H1 (cell line): ENCODE results near the gene HEATR1. TPM values are rescaled to one million over a fixed set of nuclear protein-coding genes. Genes with fewer than 3 reads are reported as not detected.

Experiments
- CTCF ChIA-PET: fragments of 300-600 bp; sonication (Branson Sonifier 250); formaldehyde crosslinking; loops from one replicate; lab custom pipeline; 2021; ENCODE audit not compliant: partially characterized antibody; lab: Charles Lee
- POLR2A ChIA-PET: fragments of 300-600 bp; sonication (Branson Sonifier 250); formaldehyde crosslinking; loops from one replicate; lab custom pipeline; 2021; ENCODE audit warnings: inconsistent platforms; ENCODE audit not compliant: partially characterized antibody; lab: Charles Lee
- DNase-seq, 2 experiments: peaks; one replicate each; pipeline versions ENCODE4 v3.0.0 to v3.0.0-alpha.2; 2010 to 2022; ENCODE audit warnings: low spot score in 2 of 2, low read depth in 1 of 2, mixed read lengths in 1 of 2
- FAIRE-seq: peaks from 2 replicates; lab custom pipeline; 2011; peaks lifted over from hg19 to GRCh38; lab: Jason Lieb, UNC
- H2AFZ ChIP-seq: 2 replicates; pipeline ENCODE4 v1.8.1; 2012; ENCODE audit warnings: low read length, inconsistent platforms
- H2AK5ac ChIP-seq: 2 replicates; pipeline ENCODE4 v1.6.1; 2013; ENCODE audit warnings: low read depth, low read length
- H2BK120ac ChIP-seq: replicated peaks from 2 replicates; pipeline ENCODE3; 2013; ENCODE audit warnings: low read depth, low read length, inconsistent platforms
- H2BK12ac ChIP-seq: 2 replicates; pipeline ENCODE4 v1.6.1; 2013; ENCODE audit warnings: low read depth, low read length
- H2BK15ac ChIP-seq: 2 replicates; pipeline ENCODE4 v1.6.1; 2013; ENCODE audit warnings: low read length
- H2BK20ac ChIP-seq: 2 replicates; pipeline ENCODE4 v1.6.1; 2013; ENCODE audit warnings: low read length
- H2BK5ac ChIP-seq: 2 replicates; pipeline ENCODE4 v1.6.1; 2013; ENCODE audit warnings: low read depth, low read length
- H3K14ac ChIP-seq: 2 replicates; pipeline ENCODE4 v1.6.1; 2013; ENCODE audit warnings: inconsistent platforms; ENCODE audit not compliant: insufficient read length
- H3K18ac ChIP-seq: 2 replicates; pipeline ENCODE4 v1.6.1; 2013; ENCODE audit warnings: low read length; ENCODE audit errors: extremely low read depth
- H3K23ac ChIP-seq: 2 replicates; pipeline ENCODE4 v1.6.1; 2013; ENCODE audit warnings: inconsistent platforms; ENCODE audit not compliant: insufficient read length
- H3K23me2 ChIP-seq: 2 replicates; pipeline ENCODE4 v1.6.1; 2013; ENCODE audit warnings: low read depth, low read length
- H3K27ac ChIP-seq: 2 replicates; pipeline ENCODE4 v1.6.1; 2011; ENCODE audit warnings: low read depth, low read length, inconsistent platforms
- H3K27me3 ChIP-seq, 4 experiments: replicated peaks in 1 of 4; 1 replicate in 1 of 4; 2 replicates in 3 of 4; pipeline versions ENCODE4 v1.6.1 to v1.8.1; 2011 to 2013; ENCODE audit warnings: low read length in 3 of 4, mild to moderate bottlenecking in 3 of 4, inconsistent platforms in 2 of 4, mixed read lengths in 2 of 4, moderate library complexity in 1 of 4; ENCODE audit not compliant: control insufficient read depth in 3 of 4, insufficient read depth in 3 of 4; ENCODE audit errors: extremely low read depth in 1 of 4
- H3K36me3 ChIP-seq, 4 experiments: 2 replicates each; pipeline versions ENCODE4 v1.6.1 to v1.8.1; 2011 to 2013; ENCODE audit warnings: mild to moderate bottlenecking in 4 of 4, low read length in 3 of 4, moderate library complexity in 2 of 4, control low read depth in 1 of 4, inconsistent platforms in 1 of 4; ENCODE audit not compliant: insufficient read depth in 4 of 4, control insufficient read depth in 2 of 4
- H3K4ac ChIP-seq: replicated peaks from 2 replicates; pipeline ENCODE3; 2013; ENCODE audit warnings: low read length, low read depth, mixed read lengths, inconsistent platforms; ENCODE audit not compliant: insufficient read length
- H3K4me1 ChIP-seq, 4 experiments: replicated peaks in 1 of 4; 1 replicate in 1 of 4; 2 replicates in 3 of 4; pipeline versions ENCODE4 v1.6.1 to v1.8.1; 2011 to 2013; ENCODE audit warnings: low read length in 3 of 4, inconsistent platforms in 2 of 4, mixed read lengths in 1 of 4; ENCODE audit not compliant: insufficient read depth in 4 of 4, control insufficient read depth in 3 of 4
- H3K4me2 ChIP-seq, 2 experiments: 2 replicates each; pipeline versions ENCODE4 v1.6.1 to v1.8.1; 2011 to 2013; ENCODE audit warnings: low read depth in 2 of 2, low read length in 2 of 2, control low read depth in 1 of 2, inconsistent platforms in 1 of 2, mild to moderate bottlenecking in 1 of 2; ENCODE audit not compliant: insufficient read depth in 1 of 2
- H3K4me3 ChIP-seq, 4 experiments: fragments of 200-600, 300-600 bp in 1 of 4; sonication (generic), shearing (Covaris generic), sonication (Bioruptor Twin) in 1 of 4; 2 replicates each; pipeline versions ENCODE4 v1.5.1 to v1.8.1; 2011 to 2016; ENCODE audit warnings: low read length in 4 of 4, low read depth in 3 of 4, control low read depth in 2 of 4, inconsistent platforms in 2 of 4, mild to moderate bottlenecking in 2 of 4, mixed read lengths in 1 of 4, moderate library complexity in 1 of 4; ENCODE audit not compliant: insufficient read depth in 2 of 4; ENCODE audit errors: extremely low read depth in 1 of 4
- H3K56ac ChIP-seq: replicated peaks from 2 replicates; pipeline ENCODE3; 2013; ENCODE audit warnings: low read depth, mild to moderate bottlenecking, mixed read lengths, low read length, inconsistent platforms; ENCODE audit not compliant: insufficient read length
- H3K79me1 ChIP-seq: 2 replicates; pipeline ENCODE4 v1.6.1; 2013; ENCODE audit warnings: low read depth, low read length, control low read depth
- H3K79me2 ChIP-seq, 2 experiments: 2 replicates each; pipeline versions ENCODE4 v1.6.1 to v1.8.1; 2012 to 2013; ENCODE audit warnings: low read length in 2 of 2, mild to moderate bottlenecking in 2 of 2, inconsistent platforms in 1 of 2; ENCODE audit not compliant: insufficient read depth in 2 of 2, control insufficient read depth in 1 of 2
- H3K9ac ChIP-seq, 4 experiments: replicated peaks in 1 of 4; 1 replicate in 1 of 4; 2 replicates in 3 of 4; pipeline versions ENCODE4 v1.6.1 to v1.8.1; 2011 to 2013; ENCODE audit warnings: low read depth in 3 of 4, low read length in 3 of 4, control low read depth in 2 of 4, mild to moderate bottlenecking in 2 of 4, moderate library complexity in 2 of 4, inconsistent platforms in 1 of 4; ENCODE audit errors: extremely low read depth in 1 of 4
- H3K9me3 ChIP-seq, 2 experiments: 2 replicates each; pipeline versions ENCODE4 v1.6.1 to v1.8.1; 2012 to 2013; ENCODE audit warnings: mild to moderate bottlenecking in 2 of 2, moderate library complexity in 2 of 2, control low read depth in 1 of 2, inconsistent platforms in 1 of 2, low read depth in 1 of 2, low read length in 1 of 2, mixed read lengths in 1 of 2; ENCODE audit not compliant: insufficient read depth in 2 of 2
- H4K20me1 ChIP-seq, 2 experiments: replicated peaks in 1 of 2; 2 replicates each; pipeline versions ENCODE3 to v1.8.1; 2011 to 2013; ENCODE audit warnings: inconsistent platforms in 2 of 2, low read length in 2 of 2, mild to moderate bottlenecking in 1 of 2; ENCODE audit not compliant: insufficient read depth in 2 of 2, control insufficient read depth in 1 of 2
- H4K5ac ChIP-seq: 2 replicates; pipeline ENCODE4 v1.6.1; 2013; ENCODE audit warnings: low read length, low read depth, mixed read lengths, inconsistent platforms; ENCODE audit not compliant: insufficient read length
- H4K8ac ChIP-seq: 2 replicates; pipeline ENCODE4 v1.8.0; 2013; ENCODE audit warnings: mild to moderate bottlenecking, moderate library complexity, low read length, inconsistent platforms; ENCODE audit not compliant: insufficient read depth; ENCODE audit errors: extremely low read depth
- H4K91ac ChIP-seq: replicated peaks from 2 replicates; pipeline ENCODE3; 2013; ENCODE audit warnings: low read length, mixed read lengths, inconsistent platforms; ENCODE audit not compliant: insufficient read length
- CEBPB ChIP-seq: IDR thresholded peaks from 2 replicates; pipeline ENCODE4 v1.6.1; 2012; ENCODE audit warnings: low read depth, low read length
- RXRA ChIP-seq: IDR thresholded peaks from 2 replicates; pipeline ENCODE4 v1.6.1; 2011; ENCODE audit warnings: low read depth, mild to moderate bottlenecking, low read length, moderate library complexity; ENCODE audit not compliant: insufficient read depth
- WGBS, 2 experiments: shearing (Covaris generic) in 1 of 2; methylation state at CpG; one replicate each; pipeline versions ENCODE4 v1.1.6 to v1.1.7; 2013 to 2015; ENCODE audit warnings: low lambda C conversion rate in 2 of 2, mixed read lengths in 2 of 2, inconsistent platforms in 1 of 2, low coverage in 1 of 2, missing lambda C conversion rate in 1 of 2; ENCODE audit not compliant: insufficient replicate concordance in 2 of 2, insufficient coverage in 1 of 2, insufficient read length in 1 of 2; ENCODE audit errors: extremely low coverage in 1 of 2, missing lambda C conversion rate in 1 of 2; 5-methylcytosine and 5-hydroxymethylcytosine counted together
- polyA plus RNA-seq, 7 experiments: library from polyadenylated mRNA; depleted of rRNA in 3 of 7; stranded (reverse) in 5 of 7; unstranded in 2 of 7; fragments of >200 nt in 5 of 7; fragments of 200-250 nt in 2 of 7; gene quantifications; 1 replicate in 5 of 7; 2 replicates in 1 of 7; 4 replicates in 1 of 7; pipeline versions ENCODE4 v1.2.1 to v1.2.3, GENCODE V29; 2011 to 2013; ENCODE audit warnings: missing spikeins in 2 of 7, mixed read lengths in 2 of 7
- total RNA-seq: library from RNA; stranded (reverse); fragmentation: NEBNext Ultra II Directional; extraction: Animal tissue kit (Norgen Biotek cat#: 25700); gene quantifications from 2 replicates; pipeline ENCODE4 v1.2.1, GENCODE V29; 2021

The HEATR1 gene
- total and polyA plus RNA-seq, 2 of the 8 experiments (the other 6 are each of a cell fraction or from before 2014, with no cell fraction given): 13.0 to 95.8 TPM

DNA sequence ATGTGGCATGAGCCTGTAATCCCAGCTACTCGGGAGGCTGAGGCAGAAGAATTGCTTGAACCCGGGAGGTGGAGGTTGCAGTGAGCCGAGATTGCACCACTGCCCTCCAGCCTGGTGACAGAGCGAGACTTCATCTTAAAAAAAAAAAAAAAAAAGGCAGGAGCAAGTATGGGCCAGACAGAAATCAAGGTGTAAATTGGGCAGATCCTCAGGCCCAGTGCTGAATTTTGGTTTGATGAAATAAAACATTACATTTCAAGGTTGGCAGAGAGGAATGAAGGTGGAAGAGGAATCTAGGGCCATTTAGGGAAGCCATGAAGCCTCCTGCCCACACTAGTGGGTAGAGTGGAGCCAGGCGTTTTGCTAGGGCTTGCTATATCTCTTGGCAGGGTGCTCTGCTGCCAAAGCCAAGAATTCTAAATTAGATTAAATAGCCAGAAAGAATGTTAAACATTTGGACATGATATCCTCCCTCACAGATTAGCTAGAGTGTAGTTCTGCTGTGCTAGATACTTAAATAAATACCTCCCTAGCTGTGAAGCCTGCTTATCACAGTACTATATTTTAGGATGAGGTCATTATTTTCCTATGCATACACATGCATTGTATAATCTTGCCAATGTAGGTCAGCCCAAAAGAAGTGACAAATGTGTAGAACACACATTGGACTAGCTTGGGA lies 97.2 kb downstream of the HEATR1 start:
- H3K23me2 ChIP-seq: no peaks in the 10 kb centered on the region; the same call in 1 of the 2 replicates
- no peaks in the 10 kb centered on the region for H4K20me1 ChIP-seq
- H4K91ac ChIP-seq: no peak overlapping the region
- H3K9me3 ChIP-seq: no peaks in the 10 kb centered on the region
- H3K36me3 ChIP-seq: no peaks in the 10 kb centered on the region
- no peak overlapping the region for H3K4me3 ChIP-seq
- H2BK20ac ChIP-seq: no peak overlapping the region
- H4K8ac ChIP-seq: no peak overlapping the region
- H3K56ac ChIP-seq: no peak overlapping the region
- H3K4ac ChIP-seq: no peak overlapping the region
- no peaks in the 10 kb centered on the region for H3K27me3 ChIP-seq
- TF ChIP-seq RXRA (no peak), CEBPB (no peak)
- H2AFZ ChIP-seq: no peak overlapping the region
- no peak overlapping the region for H3K9ac ChIP-seq
- WGBS, 2 experiments: 95% methylated on average over 3 of the region's 5 CpGs; no CpG with 5 or more reads in 1 of the 2 experiments
- H3K79me1 ChIP-seq: no peaks in the 10 kb centered on the region
- no peak overlapping the region for H3K23ac ChIP-seq
- FAIRE-seq: no peak
- no peaks in the 10 kb centered on the region for H3K79me2 ChIP-seq
- no peak overlapping the region for H2BK15ac ChIP-seq
- no peak overlapping the region for H4K5ac ChIP-seq
- DNase-seq: no peak
- H3K4me1 ChIP-seq: no peaks in the 10 kb centered on the region
- no peak overlapping the region for H2AK5ac ChIP-seq
- no peak overlapping the region for H3K14ac ChIP-seq
- H2BK12ac ChIP-seq: no peak overlapping the region
- H2BK5ac ChIP-seq: no peak overlapping the region
- ChIA-PET CTCF (interaction anchor here (0.6 to 0.8 kb wide), 2 partner anchors 10 to 15 kb away, joined by 3 read pairs; no protein-coding TSS in a partner anchor), POLR2A (interaction anchor here (1.2 kb wide), 1 partner anchor 10 kb away, joined by 3 read pairs; no protein-coding TSS in a partner anchor)
- H2BK120ac ChIP-seq: no peak overlapping the region
- no peak overlapping the region for H3K18ac ChIP-seq
- H3K27ac ChIP-seq: no peak overlapping the region
- no peak overlapping the region for H3K4me2 ChIP-seq
